Stimulated activated CD4-positive, alpha-beta T cell treated with anti-CD3 and anti-CD28 coated beads, Interleukin-2, amount 100 ng/mL, for 48 hours (primary cell): ENCODE results near the gene ATE1.

ENCODE experiments used
- DNase-seq, 2 donors: peaks; one replicate each; pipeline ENCODE4 v3.0.0-alpha.2; 2020

ATE1 gene

DNA sequence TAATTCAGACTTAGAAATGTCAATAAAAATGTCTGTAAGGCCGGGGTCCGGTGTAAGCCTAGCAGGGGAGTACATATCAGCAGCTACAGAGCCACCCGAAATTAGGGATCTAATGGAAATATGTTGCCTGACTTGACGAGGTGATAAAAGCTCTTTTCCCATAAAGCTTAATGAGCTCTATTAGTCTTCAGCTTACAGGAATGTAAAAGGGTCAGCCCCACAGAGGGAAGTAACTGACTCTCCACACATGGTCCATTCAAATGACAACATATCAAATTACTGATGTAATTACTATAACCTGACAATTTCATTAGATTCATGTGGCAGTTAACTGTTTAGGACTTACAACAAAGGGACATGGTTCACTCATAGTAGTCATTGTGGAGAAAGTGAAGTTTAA lies 62.3 kb downstream of the ATE1 start:
- no peak for DNase-seq

DNA sequence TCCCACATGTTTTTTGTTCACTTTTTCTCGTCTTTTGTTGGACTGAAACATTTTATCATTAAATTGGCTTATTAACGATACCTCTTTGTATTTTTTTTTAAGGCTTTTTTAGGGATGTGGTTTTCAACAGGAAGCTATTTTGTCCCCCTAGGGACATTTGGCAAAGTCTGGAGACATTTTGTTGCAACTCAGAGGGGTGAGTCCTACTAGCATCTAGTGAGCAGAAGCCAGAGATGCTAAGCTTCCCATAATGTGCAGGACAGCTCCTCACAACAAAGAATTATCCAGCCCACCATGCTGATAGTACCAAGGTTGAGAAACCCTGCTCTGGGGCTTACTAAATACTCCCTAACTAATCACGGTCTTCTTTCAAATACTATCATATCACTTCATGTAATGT lies 63.2 kb downstream of the ATE1 start:
- DNase-seq, result no peak

DNA sequence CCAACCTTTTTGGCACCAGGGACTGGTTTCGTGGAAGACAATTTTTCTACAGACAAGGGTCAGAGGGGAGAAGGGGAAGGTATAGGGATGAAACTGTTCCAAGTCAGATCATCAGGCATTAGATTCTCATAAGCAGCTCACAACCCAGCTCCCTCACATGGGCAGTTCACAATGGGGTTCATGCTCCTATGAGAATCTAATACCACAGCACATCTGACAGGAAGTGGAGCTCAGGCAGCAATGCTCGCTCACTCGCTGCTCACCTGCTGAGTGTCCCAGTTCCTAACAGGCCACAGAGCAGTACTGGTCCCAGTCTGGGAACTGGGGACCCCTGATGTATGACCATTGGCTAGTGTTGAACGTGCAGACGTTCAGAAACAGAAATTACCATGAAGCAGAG lies 63.7 kb downstream of the ATE1 start:
- DNase-seq, result no peak

DNA sequence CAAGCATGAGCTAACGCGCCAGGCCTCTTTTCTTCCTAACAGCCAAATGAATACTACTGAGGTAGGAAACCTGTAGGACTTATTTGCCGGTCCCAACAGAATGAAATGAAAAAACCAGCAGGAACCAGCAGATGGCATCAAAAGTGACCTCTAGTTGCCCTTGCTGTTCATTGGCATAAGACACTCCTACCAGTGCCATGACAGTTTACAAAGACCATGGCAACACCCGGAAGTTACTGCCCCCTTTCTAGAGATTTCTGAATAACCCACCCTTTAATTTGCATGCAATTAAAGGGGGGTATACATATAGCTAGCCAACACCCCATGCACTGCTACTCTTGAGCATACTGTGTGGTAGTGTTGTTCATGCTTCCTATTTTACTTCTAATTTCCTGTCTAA lies 65.2 kb downstream of the ATE1 start:
- no peak for DNase-seq

DNA sequence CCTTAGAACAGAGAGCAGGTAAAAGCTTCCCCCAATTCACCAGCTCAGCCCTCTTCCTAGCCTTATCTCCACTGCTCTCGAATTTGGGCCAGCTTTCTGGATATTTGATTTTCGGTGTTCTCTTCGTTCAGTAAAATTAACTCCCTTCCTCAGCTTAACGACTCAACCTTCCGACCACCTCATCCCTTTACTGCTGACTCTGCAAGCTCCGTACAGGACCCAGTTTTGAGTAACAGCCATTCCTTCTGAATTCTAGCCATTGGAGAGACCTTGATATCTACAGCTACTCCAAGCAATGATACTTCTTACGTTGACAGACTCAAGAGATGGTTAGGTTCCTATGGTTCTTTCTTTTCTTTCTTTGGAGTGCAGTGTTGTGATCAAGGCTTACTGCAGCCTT lies 65.8 kb downstream of the ATE1 start:
- no peak for DNase-seq

DNA sequence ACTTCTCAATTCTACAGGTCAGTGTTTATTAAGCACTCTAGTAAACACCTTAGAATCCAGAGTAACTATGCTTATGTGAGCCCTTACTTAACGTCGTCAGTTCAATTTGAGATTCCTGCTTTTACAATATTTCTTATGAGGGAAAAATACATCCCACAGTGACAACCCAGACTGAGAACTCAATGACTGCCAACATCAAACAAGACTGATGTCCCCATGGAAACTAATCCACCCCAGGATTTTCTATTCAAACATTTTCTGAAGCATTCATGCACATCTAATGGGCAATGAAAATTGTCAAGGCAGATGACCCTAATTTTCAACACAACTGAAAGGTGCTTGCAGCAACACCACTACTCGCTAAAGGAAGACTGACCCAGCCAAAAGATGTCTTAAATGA lies 67.0 kb downstream of the ATE1 start:
- no peak for DNase-seq

DNA sequence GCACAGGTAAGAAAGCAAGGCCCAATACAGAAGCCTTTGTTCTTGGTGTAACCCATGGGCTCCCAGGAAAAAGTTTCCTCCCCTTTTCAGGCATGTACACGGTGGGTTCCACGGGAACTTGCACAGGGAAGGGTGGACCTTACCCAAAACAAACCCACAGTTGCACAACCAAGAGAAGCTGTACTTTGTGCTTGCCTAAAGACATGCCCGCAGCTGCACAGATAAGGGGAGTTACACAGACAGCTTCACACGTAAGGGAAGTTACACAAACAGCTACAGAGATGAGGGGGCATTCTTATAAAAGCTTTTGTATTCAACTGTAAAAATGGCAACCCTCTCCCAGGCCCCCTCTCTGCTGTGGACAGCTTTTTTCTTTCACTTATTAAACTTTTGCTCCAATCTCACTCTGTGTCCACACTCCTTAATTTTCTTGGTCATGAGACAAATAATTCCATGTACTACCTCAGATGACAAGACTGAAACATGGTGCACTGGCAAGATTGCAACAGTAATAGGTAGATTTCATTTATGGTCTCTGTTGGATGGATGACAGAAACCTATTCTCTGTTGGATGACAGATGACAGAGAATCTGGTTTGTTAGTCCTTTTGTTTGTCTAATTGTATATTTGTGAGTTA lies 72.9 kb downstream of the ATE1 start:
- no peak for DNase-seq

DNA sequence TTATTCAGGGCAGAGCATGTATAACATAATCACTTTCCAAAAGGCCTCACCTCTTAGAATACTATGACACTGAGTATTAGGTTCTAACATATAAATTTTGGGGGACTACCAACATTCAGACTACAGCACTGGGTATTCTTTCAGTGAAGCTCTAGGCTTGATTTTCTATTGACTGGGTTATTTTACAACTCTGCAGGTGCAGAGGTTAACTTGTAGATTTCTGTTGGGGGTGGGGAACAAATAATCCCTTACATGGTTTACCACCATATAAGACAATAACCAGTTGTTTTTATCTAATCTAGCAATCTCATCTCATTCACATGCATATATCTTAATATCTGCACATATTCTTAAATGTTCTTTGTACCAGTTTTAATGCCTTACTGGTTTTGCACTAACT lies 73.9 kb downstream of the ATE1 start:
- DNase-seq, result no peak

DNA sequence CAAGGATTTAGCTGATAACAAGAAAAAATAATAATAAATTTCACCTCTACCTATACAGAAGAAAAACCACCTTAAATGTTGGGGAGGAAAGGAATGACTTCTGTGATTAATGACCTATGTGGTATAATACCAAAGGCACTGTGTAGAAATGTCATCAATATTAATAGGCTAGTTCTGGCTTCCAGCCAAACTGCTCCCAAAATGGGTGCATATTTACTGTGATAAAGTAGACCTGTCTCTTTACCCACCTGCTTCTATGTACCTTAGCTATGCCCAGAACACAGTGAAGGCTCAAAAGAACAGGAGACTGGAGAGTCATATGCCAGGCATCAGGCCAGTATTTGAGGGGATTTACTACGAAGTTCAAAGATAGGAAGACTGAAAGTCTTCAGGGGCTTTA lies 76.0 kb downstream of the ATE1 start:
- no peak for DNase-seq

DNA sequence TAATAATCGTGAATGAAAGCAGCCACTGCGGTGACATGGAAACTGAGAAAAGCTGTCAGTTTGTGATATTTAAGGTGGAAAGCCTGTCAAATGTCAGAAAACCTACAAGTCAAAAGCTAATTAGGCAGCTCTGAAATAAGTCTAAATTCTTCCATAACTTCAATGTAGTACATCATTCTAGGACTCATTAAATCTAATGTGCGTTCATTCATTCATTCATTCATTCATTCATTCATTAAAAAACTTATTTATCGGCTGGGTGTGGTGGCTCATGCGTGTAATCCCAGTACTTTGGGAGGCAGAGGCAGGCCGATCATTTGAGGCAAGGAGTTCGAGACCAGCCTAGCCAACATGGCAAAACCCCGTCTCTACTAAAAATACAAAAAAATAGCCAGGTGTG lies 79.7 kb downstream of the ATE1 start:
- no peak for DNase-seq

DNA sequence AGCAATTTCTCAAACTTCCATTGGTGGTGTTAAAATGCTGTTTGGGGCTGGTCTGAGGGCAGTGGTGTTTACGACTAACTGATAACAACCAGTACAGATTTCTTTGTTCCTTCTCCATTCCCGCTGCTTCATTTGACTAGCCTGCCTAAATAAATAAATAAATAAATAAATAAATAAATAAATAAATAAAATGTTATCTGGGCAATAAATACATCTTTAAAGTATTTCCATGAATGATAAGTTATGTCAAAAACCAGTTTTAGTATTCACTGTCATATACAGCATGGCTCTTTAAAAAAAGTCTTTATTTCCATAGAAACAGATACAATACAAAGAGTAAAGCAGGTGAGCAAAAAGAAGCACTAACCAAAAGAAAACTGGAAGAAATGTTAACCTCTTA lies 81.3 kb downstream of the ATE1 start:
- no peak for DNase-seq

DNA sequence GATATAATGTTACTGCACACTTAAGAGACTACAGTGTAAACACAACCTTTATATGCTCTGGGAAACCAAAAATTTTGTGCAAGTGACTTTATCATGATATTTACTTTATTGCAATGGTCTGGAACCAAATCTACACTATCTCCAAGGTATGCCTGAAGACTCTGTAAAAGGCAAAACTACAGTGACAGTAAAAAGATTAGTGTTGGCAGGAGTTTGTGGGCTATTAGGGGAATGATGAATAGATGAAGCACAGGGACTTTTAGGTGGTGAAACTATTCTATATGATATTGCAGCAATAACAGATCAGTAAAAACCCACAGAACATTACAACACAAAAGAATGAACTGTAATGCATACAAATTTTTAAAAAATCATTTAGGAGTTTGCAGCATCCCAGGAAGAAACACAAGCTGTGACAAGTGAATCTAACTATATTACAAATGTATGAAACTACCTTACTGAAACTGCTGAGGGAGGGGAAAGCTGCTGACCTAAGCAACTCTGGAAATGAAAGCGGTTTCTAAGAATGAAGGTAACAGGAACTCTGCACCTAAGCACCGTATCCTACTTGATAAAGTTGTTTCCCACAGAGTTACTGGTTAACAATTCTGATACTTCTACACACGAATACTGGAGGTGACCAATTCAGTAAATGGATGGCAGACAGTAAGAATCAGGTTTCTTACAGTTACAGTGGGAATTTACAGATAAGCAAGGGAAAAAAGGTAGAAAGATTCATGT lies 82.6 kb downstream of the ATE1 start:
- no peak for DNase-seq

DNA sequence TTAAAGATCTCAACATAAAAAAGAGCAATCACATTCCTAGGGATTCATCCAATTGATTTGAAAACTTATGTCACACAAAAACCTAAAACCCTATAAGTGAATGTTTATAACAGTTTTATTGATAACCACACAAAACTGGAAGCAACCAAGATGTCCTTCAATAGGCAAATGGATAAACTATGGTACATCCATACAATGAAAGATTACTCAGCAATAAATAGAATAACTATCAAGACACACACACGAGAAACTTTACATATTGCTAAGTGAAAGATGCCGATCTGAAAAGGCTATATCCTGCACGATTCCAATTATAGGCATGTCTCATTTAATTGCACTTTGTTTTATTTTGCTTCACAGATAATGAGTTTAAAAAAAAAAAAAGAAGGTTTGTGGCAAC lies 83.3 kb downstream of the ATE1 start:
- DNase-seq, result no peak

DNA sequence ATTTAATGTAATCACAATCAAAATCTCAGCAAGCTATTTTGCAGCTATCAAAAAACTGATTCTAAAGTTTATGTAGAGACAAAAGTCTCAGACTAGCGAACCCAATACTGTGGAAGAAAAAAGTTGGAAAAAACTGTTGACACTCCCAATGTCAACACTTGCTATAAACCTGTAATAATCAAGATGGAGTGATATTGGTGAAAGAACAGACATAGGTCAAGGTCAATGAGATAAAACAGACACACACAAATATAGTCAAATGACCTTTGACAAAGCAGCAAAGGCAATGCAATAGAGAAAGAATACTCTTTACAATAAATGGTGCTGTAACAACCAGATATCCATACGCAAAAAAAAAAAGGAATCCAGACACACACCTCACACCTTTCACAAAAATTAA lies 84.5 kb downstream of the ATE1 start:
- DNase-seq, result no peak

DNA sequence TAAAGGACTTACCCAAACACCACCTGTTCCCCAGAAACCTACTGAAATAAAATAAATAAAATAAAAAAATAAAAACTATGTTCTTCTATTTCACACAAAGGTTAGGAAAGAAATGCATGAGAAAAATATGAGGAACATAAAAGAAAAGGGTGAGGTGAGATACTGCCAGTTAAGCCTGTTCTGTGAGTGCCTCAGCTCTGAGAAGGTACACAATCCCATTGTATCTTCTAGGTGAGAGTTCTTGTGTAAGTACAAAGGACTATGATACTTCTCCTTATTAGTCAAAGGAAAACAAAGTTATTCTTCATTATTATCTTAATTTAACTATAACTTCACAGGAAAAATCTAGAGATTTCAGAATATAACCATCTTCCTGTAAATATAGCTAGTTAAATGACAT lies 86.0 kb downstream of the ATE1 start:
- no peak for DNase-seq

DNA sequence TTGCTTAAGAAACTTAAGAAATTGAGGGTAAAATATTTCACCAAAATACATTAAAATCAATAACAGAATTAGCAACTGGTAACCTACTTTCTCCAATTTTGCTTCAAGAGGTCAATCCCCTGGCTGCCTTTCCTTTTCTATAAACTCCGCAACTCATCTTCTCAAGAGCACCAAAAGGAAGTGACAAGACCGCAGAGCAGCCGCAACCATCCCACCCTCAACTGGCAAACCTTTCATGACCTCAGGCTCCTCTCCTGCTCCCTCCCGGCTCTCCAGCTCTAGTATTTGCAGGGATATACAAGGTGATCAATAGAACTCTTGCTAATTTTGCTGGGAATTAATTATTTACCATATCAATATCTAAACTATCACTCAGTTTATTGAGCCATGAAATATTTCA lies 88.9 kb downstream of the ATE1 start:
- DNase-seq, result no peak

DNA sequence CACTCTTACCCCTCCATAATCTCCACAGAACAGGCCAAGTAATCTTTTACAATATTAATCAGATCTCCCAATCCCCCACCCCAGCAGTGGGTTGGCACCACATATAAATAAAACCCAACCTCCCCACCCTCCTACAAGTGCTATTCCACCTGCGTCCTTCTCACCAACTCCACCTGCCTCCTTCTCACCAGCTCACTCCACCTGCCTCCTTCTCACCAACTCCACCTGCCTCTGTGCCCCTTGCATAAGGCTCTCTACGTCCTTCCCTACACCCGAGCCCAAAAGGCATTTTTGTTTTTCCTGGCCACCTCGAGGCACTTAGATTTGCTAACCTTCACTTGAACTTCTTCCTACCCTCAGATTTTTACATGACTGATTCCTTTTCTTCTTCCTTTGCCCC lies 89.7 kb downstream of the ATE1 start:
- DNase-seq, result no peak

DNA sequence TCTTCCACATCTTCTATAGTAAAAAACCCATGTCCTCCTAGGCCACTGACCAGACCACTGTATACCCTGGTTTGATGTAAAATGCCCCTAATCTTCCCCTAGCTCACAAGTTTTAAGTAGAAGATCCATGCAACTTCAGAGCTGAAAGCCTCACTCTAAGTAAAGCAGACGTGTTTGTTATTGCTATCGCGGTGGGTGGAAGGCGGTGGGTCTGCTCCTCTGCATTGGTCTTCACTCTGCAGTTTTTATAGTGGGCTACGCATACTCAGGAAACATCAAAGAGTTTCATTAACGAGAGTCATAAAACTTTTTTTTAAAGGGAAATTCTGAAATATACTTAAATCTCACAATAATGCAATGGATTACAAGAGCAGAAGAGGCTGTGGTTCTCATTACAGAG lies 91.7 kb downstream of the ATE1 start:
- no peak for DNase-seq

DNA sequence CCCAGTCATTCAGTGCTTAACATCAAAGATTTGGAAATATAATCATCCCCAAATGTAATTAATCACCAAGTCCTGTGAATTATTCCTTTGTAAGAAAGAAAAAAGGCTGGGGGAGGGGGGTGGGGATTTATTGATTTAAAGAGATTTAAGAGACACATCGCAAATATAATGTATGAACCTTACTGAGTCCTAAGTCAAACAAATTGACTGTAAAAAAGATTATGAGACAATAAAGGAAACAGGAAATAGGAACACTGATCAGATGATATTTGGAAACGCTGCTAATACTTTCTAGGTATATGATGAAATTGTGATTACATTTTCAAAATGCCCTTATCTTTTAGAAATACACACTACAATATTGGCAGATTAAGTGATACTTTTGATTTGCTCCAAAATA lies 92.5 kb downstream of the ATE1 start:
- no peak for DNase-seq

DNA sequence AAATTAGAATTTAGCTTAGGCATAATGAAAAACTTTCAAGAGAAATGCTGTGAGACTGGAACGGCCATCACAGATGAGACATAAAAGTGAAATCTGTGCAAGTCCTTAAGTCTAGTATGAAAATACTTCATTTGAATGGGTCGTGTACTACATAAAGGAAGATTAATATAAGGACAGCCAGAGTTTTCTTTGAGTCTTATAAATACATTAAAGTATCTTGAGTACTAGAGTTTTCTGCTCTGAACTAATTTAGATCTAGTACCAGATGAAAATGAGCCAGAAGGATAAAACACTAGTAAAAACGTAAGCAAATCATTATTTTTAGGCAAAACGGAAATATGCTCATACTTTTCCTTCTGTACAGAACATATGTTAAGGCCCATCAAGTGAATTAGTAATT lies 93.1 kb downstream of the ATE1 start:
- DNase-seq, result no peak

DNA sequence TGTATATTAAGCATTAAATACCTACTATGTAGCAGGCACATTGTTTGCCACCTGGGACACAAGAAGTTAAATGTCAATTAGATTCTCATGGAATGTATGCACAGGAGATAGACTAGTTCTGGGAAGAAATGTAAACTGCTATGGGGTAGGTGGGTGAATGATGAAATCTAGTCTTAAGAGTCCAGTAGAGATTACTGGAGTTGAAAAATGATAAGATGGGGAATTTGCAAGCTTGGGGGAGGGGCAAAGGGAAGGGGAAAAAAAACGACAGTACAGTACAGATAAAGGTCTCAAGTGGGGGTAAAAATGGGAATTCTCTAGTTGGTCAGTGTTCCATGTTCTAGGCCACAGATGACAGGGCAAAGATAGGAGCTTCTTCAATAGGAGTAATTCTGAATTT lies 94.4 kb downstream of the ATE1 start:
- DNase-seq, result no peak

DNA sequence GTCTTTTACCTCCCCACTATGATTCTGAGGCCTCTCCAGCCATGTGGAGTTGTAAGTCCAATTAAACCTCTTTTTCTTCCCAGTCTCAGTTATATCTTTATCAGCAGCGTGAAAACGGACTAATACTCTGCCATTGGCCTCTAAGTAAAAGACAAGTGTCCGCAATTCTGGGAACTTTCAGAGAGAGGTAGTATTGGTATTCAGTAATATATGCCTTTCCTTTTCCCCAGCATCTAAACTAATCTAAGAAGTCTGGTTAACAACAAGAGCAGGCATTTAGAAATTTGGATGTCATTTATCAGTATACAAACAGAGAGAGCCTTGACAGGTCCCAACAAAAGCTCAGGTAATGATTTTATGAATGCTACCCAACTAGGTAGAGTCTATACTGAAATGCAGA lies 95.2 kb downstream of the ATE1 start:
- no peak for DNase-seq

DNA sequence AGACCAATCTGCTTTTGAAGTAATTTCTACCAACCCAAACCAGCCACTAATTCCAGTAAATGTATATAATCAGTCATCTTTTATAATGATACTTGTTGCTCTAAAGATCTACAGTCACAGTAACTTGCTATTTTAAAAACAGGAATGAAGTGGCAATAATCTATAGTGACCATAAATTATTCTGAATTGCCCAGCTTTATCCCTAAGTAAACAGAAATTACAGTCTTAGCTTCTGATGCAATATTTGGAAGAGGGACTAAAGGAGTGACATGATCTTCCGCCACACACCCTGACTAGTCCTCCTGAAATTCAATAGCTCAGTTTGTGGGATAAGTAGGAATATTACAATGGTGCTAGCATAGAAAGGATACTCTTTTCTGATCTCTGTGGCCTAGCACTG lies 96.1 kb downstream of the ATE1 start:
- DNase-seq, result no peak

DNA sequence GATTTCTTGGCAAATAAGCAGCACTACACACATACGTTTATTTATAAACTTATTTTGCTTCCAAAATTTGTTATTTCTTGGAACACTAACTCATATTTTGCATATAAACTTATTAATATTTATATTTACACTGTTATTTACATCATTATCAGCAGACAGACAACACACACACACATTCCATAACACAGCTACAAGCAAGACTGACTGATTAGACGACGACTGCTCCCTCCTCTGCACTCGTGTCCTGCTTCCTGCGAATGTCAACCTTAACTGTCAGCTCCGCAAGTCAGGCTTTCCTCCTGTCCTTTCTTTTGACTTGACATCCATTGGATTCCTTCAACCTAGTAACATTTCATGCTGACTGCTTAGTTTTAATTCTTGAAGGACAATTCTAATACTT lies 96.6 kb downstream of the ATE1 start:
- no peak for DNase-seq

DNA sequence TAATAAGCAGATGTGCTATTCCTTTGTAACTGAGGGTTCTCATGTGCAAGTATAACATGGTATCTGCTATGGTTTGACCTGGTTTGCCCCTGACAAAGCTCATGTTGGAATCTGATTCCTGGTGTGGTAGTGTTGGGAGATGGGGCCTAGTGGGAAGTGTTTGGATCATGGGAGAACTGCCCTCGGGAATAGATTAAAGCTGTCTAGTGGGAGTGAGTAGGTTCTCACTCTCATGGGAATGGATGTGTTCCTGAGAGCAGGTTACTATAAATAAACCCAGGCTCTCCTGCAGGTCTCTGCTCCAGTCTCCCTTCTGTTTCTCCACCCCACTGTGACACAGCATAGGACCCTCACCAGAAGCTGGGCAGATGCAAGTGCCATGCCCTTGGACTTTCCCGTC lies 97.7 kb downstream of the ATE1 start:
- no peak for DNase-seq
